Esophagus mucosa (tissue), 1 donor: ENCODE data around the gene ZER1. TPM values are rescaled to one million over a fixed set of nuclear protein-coding genes. Genes with fewer than 3 reads are reported as not detected.
A peak's percentile ranks its signal among the peaks of the same experiment; 100 is the strongest.

Source experiments
- ATAC-seq: fragments of 200-7000 bp; cut with Tn5 transposase; one replicate; pipeline ENCODE4 v1.9.1; 2020
- total RNA-seq: library from RNA; stranded (reverse); gene quantifications from one replicate; pipeline ENCODE4 v1.2.4, GENCODE V29; 2023
- donor health status: DM: yes; HTN: yes; CAD: no.

Gene ZER1
- total RNA-seq, 1 donor from 2014 or later: 23.2 TPM

DNA sequence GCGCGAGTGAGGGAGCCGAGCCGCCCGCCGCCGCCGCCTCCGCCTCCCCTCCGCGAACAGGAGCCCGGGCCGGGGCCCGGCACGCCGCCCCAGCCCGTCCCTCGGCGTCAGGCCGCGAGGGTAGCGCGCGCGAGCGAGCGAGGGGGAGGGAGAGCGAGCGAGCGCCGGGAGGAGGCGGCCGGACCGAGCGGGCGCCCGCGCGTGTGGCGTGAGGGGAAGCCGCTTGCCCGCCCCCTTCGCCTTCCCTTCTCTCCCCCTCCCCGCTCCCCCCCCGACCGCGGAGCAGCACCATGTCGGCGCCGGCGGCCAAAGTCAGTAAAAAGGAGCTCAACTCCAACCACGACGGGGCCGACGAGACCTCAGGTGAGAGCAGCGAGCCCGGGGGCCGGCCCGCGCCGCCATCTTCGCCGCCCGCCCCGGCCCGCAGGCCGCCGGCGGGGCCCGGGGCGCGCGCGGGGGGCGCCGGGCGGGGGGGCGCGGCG is 82.4 kb downstream of the ZER1 start:
- ATAC-seq: no peak

DNA sequence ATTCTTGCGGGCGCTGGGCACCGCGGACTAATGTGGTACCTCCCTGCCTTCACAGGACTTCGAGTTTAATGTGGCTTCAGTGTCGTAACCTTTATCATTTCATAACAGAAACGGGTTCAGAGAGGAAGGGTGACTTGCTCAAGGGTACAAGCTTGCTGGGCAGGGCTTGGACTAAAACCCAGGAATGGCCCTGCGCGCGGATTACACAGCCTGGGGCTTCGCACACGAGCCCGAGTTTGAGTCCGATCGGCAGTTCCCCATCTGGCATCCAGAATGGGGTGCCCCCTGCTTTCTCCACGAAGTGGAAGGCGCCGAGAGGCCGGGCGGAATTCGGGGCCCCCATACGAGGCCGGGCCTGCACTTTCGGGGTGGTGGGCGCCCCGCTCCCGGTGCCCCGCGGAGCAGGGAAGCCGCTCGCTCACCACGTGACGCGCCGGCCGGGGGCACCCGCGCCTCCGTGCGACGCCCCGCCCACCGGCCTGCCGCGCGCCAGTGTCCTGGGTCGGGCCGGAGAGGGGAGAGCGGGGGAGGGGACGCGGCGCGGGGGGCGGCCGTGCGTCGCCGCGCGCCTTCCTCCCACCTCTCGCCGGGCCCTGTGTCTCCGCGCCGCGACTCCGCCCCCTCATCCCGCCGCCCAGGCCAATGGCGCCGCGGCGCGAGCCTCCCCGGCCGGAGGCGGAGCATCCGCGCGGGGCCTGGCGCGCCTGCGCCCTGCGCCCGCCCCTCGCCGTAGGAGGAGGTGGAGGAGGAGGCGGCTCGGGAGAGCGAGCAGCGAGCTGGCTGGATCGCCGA is 83.0 kb downstream of the ZER1 start, which contains the start of gene SET:
Gene SET (plus strand): TSS at position 722 of the 792 bp plus-strand sequence. CDS start 361 bp downstream, outside the sequence.
- peak; percentile 85 for ATAC-seq

DNA sequence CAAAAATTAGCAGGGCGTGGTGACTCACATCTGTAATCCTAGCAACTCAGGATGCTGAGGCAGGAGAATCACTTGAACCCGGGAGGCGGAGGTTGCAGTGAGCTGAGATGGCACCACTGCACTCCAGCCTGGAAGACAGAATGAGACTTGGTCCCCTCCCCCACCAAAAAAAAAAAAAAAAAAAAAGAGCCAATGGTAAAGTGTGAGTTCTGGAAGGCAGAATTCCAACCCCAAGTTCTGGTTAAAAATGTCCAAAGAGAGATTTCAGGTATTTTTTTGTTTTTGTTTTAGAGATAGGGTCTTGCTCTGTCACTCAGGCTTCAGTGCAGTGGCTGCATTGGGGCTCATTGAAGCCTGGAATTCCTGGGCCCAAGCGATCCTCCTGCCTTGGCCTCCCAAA is 84.3 kb downstream of the ZER1 start:
- ATAC-seq: no peak

DNA sequence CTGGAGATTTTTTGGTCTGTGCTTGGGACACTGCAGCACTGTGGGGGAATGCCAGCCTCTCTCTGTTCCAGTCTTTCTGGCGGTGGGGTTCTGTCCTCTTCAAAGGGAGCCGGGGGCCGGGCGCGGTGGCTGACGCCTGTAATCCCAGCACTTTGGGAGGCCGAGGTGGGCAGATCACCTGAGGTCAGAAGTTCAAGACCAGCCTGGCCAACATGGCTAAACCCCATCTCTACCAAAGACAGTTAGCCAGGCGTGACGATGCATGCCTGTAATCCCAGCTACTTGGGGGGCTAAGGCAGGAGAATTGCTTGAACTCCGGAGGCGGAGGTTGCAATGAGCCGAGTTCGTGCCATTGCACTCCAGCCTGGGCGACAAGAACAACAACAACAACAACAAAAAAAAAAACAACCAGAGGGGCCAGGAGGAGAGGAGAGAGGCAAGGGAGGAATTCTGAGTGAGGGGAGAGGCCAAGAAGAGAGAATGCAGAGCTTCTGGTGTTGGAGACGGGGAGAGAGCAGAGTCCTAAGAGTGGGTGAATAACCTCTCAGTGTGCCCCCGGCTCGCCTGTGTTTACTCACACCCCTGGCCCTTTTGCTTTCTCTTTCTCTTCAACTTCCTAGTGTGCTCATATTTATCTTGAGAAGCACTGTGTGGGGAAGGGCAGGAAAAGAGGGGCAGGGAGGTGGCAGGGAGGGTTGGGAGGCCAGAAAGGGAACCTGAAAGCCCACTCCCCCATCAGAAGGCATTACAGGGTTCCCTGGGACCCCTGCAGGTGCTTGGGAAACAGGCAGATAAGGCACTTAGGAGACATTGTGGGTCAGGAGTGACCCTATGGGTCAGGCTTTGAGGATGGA is 85.9 kb downstream of the ZER1 start:
- no peak for ATAC-seq

DNA sequence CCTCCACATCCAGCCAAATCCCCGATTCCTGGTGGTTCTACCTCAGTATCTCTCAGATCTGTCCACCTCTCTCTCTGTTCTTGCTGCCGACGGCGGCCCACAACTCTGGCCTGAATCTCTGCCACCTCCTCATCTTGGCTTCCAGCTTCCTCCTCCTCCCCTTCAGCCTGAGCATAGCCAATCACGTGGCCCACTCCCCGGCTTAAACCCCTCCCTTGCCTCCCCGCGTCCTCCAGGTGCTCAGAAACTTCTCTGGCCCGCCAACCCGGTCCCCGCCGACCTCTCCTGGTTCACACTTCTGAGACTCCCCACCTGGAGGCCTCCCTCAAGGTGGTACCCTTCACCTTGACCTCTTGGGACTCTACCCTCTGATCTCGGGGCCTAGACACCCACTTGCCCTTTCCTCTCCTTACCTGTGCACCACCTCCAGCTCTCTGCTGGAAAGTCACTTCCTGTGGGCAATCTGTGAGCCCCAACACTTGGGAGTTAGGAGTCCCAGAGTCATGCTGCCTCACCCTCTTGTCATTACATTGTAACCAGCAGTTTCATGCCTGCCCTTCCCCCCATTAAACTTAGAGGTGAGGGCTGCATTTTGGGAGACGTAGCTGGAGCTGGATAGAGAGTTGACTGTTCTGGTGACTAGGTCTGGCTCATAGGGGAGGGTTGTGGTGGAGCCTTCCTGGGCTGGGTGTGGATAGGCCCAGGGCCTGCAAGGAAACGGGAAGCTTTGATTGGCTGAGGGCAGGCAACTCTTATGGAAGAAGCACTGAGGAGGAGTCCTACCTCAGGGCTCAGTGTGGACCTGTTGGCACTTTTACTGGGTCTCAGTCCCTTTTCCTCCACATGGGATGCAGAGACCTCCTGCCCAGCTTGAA is 87.2 kb downstream of the ZER1 start:
- peak; percentile 79 for ATAC-seq

DNA sequence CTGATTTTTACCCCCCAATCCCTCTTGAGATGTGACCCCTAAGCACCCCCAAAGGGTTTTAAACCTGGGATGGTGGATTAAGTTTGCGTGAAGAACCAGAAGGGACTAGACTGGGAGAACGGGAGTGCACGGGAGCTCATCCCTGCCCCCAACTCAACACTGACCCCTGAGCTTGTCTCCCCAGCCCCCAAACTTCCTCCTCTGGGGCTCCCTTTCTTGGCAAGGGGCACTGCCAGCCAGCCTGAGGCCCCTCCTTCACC is 87.7 kb downstream of the ZER1 start:
- no peak for ATAC-seq

DNA sequence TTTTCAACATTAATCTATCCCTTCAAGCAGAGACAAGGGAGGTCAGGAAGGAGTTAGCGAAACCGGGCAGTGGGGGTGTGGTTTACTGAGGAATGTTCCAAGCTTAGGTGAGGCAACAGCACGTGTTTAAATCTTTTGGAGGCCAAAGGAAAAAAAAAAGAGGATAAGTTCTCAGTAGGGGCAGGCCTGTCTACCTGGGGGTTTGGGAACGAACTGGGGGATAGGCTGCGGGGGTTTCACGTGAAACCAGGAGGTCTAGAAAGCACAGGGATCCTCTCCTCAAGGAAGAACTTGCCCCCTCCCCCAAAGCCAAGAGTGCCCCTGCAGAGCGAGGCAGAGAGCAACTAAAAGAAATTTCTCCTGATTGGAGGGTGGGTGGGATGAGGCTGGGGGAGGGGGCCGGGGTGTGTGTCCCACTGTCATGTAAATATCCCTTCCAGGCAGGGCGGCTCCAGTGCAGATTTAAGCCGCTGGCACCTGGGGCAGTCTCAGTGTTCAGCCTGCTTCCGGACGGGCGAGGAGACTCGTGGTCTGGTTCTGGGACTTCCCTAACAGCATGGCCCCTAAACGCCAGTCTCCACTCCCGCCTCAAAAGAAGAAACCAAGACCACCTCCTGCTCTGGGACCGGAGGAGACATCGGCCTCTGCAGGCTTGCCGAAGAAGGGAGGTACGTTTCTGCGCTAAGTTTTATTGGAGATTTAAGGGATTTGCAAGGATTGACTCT is 88.2 kb downstream of the ZER1 start:
- ATAC-seq: peak; percentile 70

Other genes with a start within 250 kb of the ZER1 start
- 161 TPM for gene SPTAN1, start 219.3 kb downstream of the ZER1 start, total RNA-seq
- gene DYNC2I2, start 115.1 kb downstream of the ZER1 start, total RNA-seq: 37.0 TPM
- gene SET, start 82.7 kb downstream of the ZER1 start, total RNA-seq: 267 TPM
- 2.5 TPM for gene PKN3, start 69.4 kb downstream of the ZER1 start, total RNA-seq
- gene ZDHHC12, start 47.8 kb downstream of the ZER1 start, total RNA-seq: 54.4 TPM
- 15.5 TPM for gene TBC1D13, start 15.3 kb upstream of the ZER1 start, total RNA-seq
- gene ENDOG, start 46.6 kb upstream of the ZER1 start, total RNA-seq: 26.6 TPM
- gene SPOUT1, start 57.9 kb upstream of the ZER1 start, total RNA-seq: 42.6 TPM
- gene KYAT1, start 110.0 kb upstream of the ZER1 start, total RNA-seq: 3.7 TPM
- gene LRRC8A, start 110.2 kb upstream of the ZER1 start, total RNA-seq: 75.8 TPM
- gene PHYHD1, start 149.1 kb upstream of the ZER1 start, total RNA-seq: 12.4 TPM
- gene DOLK, start 175.7 kb upstream of the ZER1 start, total RNA-seq: 9.2 TPM
- gene NUP188, start 175.8 kb upstream of the ZER1 start, total RNA-seq: 43.5 TPM